RWPE2 (cell line): Measurements from ENCODE around the gene SYMPK.

ENCODE experiments used
- ATAC-seq: fragments of 200-7000 bp; cut with Tn5 transposase; 3 replicates; pipeline ENCODE4 v1.9.1; 2021; ENCODE audit warnings: low read depth
- DNase-seq: peaks from one replicate; pipeline ENCODE4 v3.0.0-alpha.2; 2020; ENCODE audit warnings: low spot score
- H3K27ac ChIP-seq: fragments of 450-650 bp; 2 replicates; pipeline ENCODE4 v1.5.1; 2017; ENCODE audit warnings: mild to moderate bottlenecking; ENCODE audit not compliant: poor library complexity, severe bottlenecking
- H3K27me3 ChIP-seq: fragments of 250-450 bp; sonication (Bioruptor Pico); 2 replicates; pipeline ENCODE4 v1.5.1; 2021; ENCODE audit warnings: mild to moderate bottlenecking, moderate library complexity; ENCODE audit not compliant: insufficient read depth, poor library complexity, severe bottlenecking
- H3K36me3 ChIP-seq: fragments of 250-450 bp; sonication (Bioruptor Pico); 2 replicates; pipeline ENCODE4 v1.5.1; 2020; ENCODE audit warnings: low read depth, mild to moderate bottlenecking, moderate library complexity
- H3K4me1 ChIP-seq: fragments of 250-450 bp; sonication (Bioruptor Pico); 2 replicates; pipeline ENCODE4 v1.5.1; 2021; ENCODE audit warnings: mild to moderate bottlenecking, moderate library complexity; ENCODE audit not compliant: insufficient read depth, poor library complexity, severe bottlenecking
- H3K4me3 ChIP-seq: fragments of 250-450 bp; sonication (Bioruptor Pico); 2 replicates; pipeline ENCODE4 v1.5.1; 2021; ENCODE audit warnings: mild to moderate bottlenecking, moderate library complexity; ENCODE audit not compliant: severe bottlenecking
- H3K9me3 ChIP-seq: fragments of 250-450 bp; sonication (Bioruptor Pico); 2 replicates; pipeline ENCODE4 v1.5.1; 2021; ENCODE audit warnings: mild to moderate bottlenecking, moderate library complexity; ENCODE audit not compliant: severe bottlenecking
- TF ChIP-seq, protein P1 (sequence below): fragments of 450-650 bp; IDR thresholded peaks from one replicate; pipeline ENCODE4 v1.5.1; 2017; ENCODE audit warnings: mild to moderate bottlenecking, moderate library complexity; ENCODE audit not compliant: poor library complexity, severe bottlenecking

Gene SYMPK

DNA sequence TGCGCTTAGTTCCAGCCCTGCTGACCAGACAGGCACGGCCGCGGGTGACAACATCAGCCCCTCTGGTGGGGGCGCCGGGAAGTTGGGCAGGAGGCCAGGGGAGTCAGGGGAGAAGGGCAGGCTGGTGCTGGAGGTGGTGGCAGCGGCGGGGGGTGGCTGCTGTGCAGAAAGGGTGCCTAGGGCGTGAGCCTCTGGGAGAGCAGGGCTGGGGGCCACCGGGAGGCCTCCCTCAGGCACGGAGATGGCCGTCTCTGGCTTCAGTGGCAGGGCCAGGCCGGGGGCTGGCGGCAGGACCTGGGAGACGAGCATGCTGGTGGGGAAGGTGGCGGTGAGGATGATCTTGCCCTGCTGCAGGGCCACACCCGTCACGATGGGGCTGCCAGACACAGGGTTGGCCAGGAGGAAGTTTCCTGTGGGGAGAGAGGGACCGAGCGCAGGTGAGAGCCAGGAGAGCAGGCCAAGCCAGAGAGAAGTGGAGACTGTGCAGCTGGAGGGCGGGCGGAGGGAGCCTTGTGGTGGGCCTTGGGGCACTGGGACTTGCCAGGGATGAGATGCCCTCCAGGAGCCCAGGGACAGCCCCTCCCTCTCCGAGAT is 97.1 kb downstream of the SYMPK start:
- Histone ChIP-seq H3K4me3 (no peak overlapping the region), H3K4me1 (no peaks in the 10 kb centered on the region), H3K9me3 (no peaks in the 10 kb centered on the region), H3K36me3 (no peaks in the 10 kb centered on the region), H3K27ac (peak overlapping the region; percentile 86), H3K27me3 (no peaks in the 10 kb centered on the region)
- ATAC-seq (no peak), DNase-seq (no peak)
- TF ChIP-seq, protein P1, sequence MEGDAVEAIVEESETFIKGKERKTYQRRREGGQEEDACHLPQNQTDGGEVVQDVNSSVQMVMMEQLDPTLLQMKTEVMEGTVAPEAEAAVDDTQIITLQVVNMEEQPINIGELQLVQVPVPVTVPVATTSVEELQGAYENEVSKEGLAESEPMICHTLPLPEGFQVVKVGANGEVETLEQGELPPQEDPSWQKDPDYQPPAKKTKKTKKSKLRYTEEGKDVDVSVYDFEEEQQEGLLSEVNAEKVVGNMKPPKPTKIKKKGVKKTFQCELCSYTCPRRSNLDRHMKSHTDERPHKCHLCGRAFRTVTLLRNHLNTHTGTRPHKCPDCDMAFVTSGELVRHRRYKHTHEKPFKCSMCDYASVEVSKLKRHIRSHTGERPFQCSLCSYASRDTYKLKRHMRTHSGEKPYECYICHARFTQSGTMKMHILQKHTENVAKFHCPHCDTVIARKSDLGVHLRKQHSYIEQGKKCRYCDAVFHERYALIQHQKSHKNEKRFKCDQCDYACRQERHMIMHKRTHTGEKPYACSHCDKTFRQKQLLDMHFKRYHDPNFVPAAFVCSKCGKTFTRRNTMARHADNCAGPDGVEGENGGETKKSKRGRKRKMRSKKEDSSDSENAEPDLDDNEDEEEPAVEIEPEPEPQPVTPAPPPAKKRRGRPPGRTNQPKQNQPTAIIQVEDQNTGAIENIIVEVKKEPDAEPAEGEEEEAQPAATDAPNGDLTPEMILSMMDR, result no peak
